OCI-LY1 (cell line): ENCODE measurements around the gene CD84.
A peak's percentile ranks its signal among the peaks of the same experiment; 100 is the strongest.
"Not testable (repeated sequence)": the region's sequence is repeated elsewhere in the genome, so short reads cannot be mapped to it uniquely, and the experiment has no call there.

ENCODE experiments used
- H2AFZ ChIP-seq: fragments of 200-600 bp; sonication (generic), shearing (Covaris generic); 2 replicates; pipeline ENCODE4 v1.6.0; 2014; ENCODE audit warnings: antibody characterized with exemption, mild to moderate bottlenecking, low read length
- H3F3A ChIP-seq: fragments of 200-600 bp; sonication (generic), shearing (Covaris generic); 2 replicates; pipeline ENCODE4 v1.6.0; 2014; ENCODE audit warnings: mild to moderate bottlenecking, antibody characterized with exemption, low read length, moderate library complexity; ENCODE audit not compliant: insufficient read depth
- H3K27ac ChIP-seq: fragments of 200-600 bp; sonication (generic); 2 replicates; pipeline ENCODE4 v1.5.1; 2014; ENCODE audit warnings: low read length, mixed run types, mild to moderate bottlenecking, low read depth; ENCODE audit not compliant: poor library complexity, severe bottlenecking
- H3K27me3 ChIP-seq: fragments of 200-600 bp; sonication (generic); 2 replicates; pipeline ENCODE4 v1.6.0; 2014; ENCODE audit warnings: antibody characterized with exemption, mild to moderate bottlenecking, low read length, moderate library complexity; ENCODE audit not compliant: insufficient read depth
- H3K36me3 ChIP-seq: fragments of 200-600 bp; sonication (generic); 2 replicates; pipeline ENCODE4 v1.6.1; 2014; ENCODE audit warnings: mild to moderate bottlenecking, antibody characterized with exemption, low read length, moderate library complexity, mixed read lengths; ENCODE audit not compliant: insufficient read depth
- H3K4me1 ChIP-seq: fragments of 200-600 bp; sonication (generic); 2 replicates; pipeline ENCODE4 v1.5.1; 2014; ENCODE audit warnings: mild to moderate bottlenecking, low read length, moderate library complexity; ENCODE audit not compliant: insufficient read depth, severe bottlenecking
- H3K4me2 ChIP-seq: fragments of 200-600 bp; sonication (generic), shearing (Covaris generic); 2 replicates; pipeline ENCODE4 v1.6.1; 2014; ENCODE audit warnings: low read length
- H3K4me3 ChIP-seq: fragments of 200-600 bp; sonication (generic); 2 replicates; pipeline ENCODE4 v1.5.1; 2014; ENCODE audit warnings: low read length, low read depth, mild to moderate bottlenecking, mixed read lengths; ENCODE audit not compliant: poor library complexity, severe bottlenecking
- H3K79me2 ChIP-seq: fragments of 200-600 bp; shearing (Covaris generic); 2 replicates; pipeline ENCODE4 v1.6.1; 2016; ENCODE audit warnings: mixed run types, low read length, mixed read lengths; ENCODE audit not compliant: insufficient read depth
- H3K9ac ChIP-seq: fragments of 200-600 bp; sonication (generic), shearing (Covaris generic); 2 replicates; pipeline ENCODE4 v1.6.1; 2014; ENCODE audit warnings: mild to moderate bottlenecking, low read length, mixed read lengths
- H3K9me2 ChIP-seq: fragments of 200-600 bp; sonication (generic), shearing (Covaris generic); 2 replicates; pipeline ENCODE4 v1.6.1; 2014; ENCODE audit warnings: low read depth, mild to moderate bottlenecking, low read length, mixed read lengths
- H3K9me3 ChIP-seq: fragments of 200-600 bp; shearing (Covaris generic); 2 replicates; pipeline ENCODE4 v1.6.1; 2014; ENCODE audit warnings: low read length, mixed read lengths
- H4K20me1 ChIP-seq: fragments of 200-600 bp; sonication (generic), shearing (Covaris generic); 2 replicates; pipeline ENCODE4 v1.6.0; 2016; ENCODE audit warnings: mild to moderate bottlenecking, low read length; ENCODE audit not compliant: insufficient read depth
- EZH2 ChIP-seq: fragments of 200-600 bp; sonication (generic), shearing (Covaris generic); IDR thresholded peaks from 2 replicates; pipeline ENCODE4 v1.8.0; 2017; ENCODE audit warnings: borderline replicate concordance, mixed run types, mild to moderate bottlenecking, antibody characterized with exemption, low read length, moderate library complexity, mixed read lengths
- TF ChIP-seq, protein P1 (sequence below): fragments of 200-600 bp; sonication (generic), shearing (Covaris generic); IDR thresholded peaks from 2 replicates; pipeline ENCODE4 v1.5.1; 2017; ENCODE audit warnings: mild to moderate bottlenecking, antibody characterized with exemption, low read length, moderate library complexity, mixed read lengths

Gene CD84

DNA sequence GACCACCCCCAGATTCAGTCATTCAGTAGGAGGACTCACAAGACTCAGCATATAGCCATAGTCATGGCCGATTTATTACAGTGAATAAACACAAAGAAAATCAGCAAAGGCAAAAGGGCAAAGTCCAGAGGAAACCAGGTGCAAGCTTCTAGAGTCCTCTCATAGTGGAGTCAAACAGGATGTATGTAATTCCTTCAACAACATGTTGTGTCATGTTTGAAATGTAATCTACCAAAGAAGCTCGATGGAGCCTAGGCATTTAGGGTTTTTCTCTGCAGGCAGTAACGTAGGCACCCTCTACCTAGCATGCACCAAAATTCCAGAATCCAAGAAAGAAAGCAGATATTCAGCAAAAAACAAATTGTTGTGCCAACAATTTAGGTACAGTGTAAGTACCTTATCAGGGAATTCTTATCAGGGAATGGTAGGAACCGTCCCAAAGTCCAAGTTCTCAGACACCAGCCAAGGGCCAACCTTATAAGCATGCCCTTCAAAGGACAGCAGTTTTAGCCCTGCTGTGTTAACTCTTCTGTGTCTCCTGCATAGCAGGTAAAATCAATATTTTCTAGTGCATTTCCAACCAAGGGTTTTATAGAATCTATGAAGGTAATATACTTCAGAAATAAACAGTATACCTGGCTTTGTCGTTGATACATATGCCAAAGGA lies 40.2 kb downstream of the CD84 start:
- Histone ChIP-seq H3K36me3 (no peaks in the 10 kb centered on the region), H2AFZ (no peak overlapping the region), H3K9me3 (peaks cover 4% of the 10 kb centered on the region), H3K9ac (no peak overlapping the region; the same call in 1 of the 2 replicates), H3K4me2 (no peak overlapping the region; the same call in 1 of the 2 replicates), H3K27me3 (no peaks in the 10 kb centered on the region), H4K20me1 (no peaks in the 10 kb centered on the region), H3K9me2 (no peaks in the 10 kb centered on the region), H3F3A (no peaks in the 10 kb centered on the region), H3K79me2 (no peaks in the 10 kb centered on the region), H3K27ac (peak overlapping the region; percentile 89), H3K4me3 (no peak overlapping the region), H3K4me1 (peaks cover 46% of the 10 kb centered on the region)
- TF ChIP-seq, protein P1, sequence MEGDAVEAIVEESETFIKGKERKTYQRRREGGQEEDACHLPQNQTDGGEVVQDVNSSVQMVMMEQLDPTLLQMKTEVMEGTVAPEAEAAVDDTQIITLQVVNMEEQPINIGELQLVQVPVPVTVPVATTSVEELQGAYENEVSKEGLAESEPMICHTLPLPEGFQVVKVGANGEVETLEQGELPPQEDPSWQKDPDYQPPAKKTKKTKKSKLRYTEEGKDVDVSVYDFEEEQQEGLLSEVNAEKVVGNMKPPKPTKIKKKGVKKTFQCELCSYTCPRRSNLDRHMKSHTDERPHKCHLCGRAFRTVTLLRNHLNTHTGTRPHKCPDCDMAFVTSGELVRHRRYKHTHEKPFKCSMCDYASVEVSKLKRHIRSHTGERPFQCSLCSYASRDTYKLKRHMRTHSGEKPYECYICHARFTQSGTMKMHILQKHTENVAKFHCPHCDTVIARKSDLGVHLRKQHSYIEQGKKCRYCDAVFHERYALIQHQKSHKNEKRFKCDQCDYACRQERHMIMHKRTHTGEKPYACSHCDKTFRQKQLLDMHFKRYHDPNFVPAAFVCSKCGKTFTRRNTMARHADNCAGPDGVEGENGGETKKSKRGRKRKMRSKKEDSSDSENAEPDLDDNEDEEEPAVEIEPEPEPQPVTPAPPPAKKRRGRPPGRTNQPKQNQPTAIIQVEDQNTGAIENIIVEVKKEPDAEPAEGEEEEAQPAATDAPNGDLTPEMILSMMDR: no peak
- TF ChIP-seq EZH2: no peak

DNA sequence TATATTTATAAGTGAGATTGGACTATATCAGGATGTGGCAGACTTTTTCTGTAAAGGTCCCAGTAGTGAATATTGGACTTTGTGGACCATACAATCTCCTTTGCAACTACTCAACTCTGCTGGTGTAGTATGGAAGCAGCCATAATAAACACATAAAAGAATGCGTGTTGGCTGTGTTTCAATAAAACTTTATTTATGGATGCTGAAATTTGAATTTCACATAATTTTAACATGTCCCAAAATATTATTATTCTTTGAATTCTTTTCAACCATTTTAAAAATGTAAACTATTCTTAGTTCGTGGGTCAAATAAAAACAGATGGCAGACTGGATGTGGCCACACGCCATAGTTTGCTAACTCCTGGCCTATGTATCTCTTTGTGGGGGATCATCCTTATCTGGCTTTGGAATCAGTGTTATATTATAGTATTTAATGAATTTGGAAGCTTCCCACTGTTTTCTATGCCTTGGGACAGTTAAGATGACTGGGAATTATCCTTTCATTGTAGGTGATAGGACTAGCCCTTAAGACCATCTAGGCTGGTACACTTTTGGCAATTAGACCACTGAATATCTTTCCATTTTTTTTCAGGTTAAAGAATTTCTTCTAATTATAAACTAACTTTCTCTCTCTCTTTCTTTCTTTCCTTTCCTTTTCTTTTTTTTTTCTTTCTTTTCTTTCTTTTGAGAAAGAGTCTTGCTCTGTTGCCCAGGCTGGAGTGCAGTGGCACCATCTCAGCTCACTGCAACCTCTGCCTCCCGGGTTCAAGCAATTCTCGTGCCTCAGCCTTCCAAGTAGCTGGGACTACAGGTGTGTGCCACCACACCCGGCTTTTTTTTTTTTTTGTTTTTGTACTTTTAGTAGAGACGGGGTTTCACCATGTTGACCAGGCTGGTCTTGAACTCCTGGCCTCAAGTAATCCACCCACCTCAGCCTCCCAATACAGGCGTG lies 41.3 kb downstream of the CD84 start:
- Histone ChIP-seq H3K4me3 (no peak overlapping the region), H4K20me1 (no peaks in the 10 kb centered on the region), H3K79me2 (no peaks in the 10 kb centered on the region), H3K4me1 (peaks cover 40% of the 10 kb centered on the region), H3K9ac (no peak overlapping the region), H3K36me3 (no peaks in the 10 kb centered on the region), H3K27ac (no peak overlapping the region), H3K9me3 (peaks cover 4% of the 10 kb centered on the region), H3K27me3 (no peaks in the 10 kb centered on the region), H3K4me2 (no peak overlapping the region), H2AFZ (no peak overlapping the region), H3K9me2 (no peaks in the 10 kb centered on the region), H3F3A (no peaks in the 10 kb centered on the region)
- TF ChIP-seq, protein P1: no peak
- TF ChIP-seq EZH2: no peak

- peaks cover 4% of the 10 kb centered on the region for H3K9me3 ChIP-seq
- H3K9ac ChIP-seq: no peak overlapping the region
- H3K9me2 ChIP-seq: no peaks in the 10 kb centered on the region
- TF ChIP-seq, protein P1: peak; percentile 44; the same call in 1 of the 2 replicates
- TF ChIP-seq EZH2: no peak
- no peaks in the 10 kb centered on the region for H3K36me3 ChIP-seq
- no peak overlapping the region for H2AFZ ChIP-seq
- H3K4me2 ChIP-seq: no peak overlapping the region
- H3K27ac ChIP-seq: no peak overlapping the region
- H3K27me3 ChIP-seq: no peaks in the 10 kb centered on the region
- H3F3A ChIP-seq: no peaks in the 10 kb centered on the region
- no peaks in the 10 kb centered on the region for H3K79me2 ChIP-seq
- H3K4me3 ChIP-seq: no peak overlapping the region
- no peaks in the 10 kb centered on the region for H4K20me1 ChIP-seq
- peaks cover 17% of the 10 kb centered on the region for H3K4me1 ChIP-seq
These were observed 44.3 kb downstream of the CD84 start for GRCh38 chr1:160534823-160535605.

- not testable (repeated sequence) for H3K9me2 ChIP-seq, H3K36me3 ChIP-seq, H3K27ac ChIP-seq, H3K9me3 ChIP-seq, H3K79me2 ChIP-seq, H4K20me1 ChIP-seq, H3K27me3 ChIP-seq, H2AFZ ChIP-seq, H3K4me3 ChIP-seq, H3K9ac ChIP-seq, H3F3A ChIP-seq, H3K4me2 ChIP-seq
- peaks cover 10% of the 10 kb centered on the region for H3K4me1 ChIP-seq
These were observed 46.8 kb downstream of the CD84 start for GRCh38 chr1:160532557-160532813.
